Measurements from ENCODE around the gene IER5L. TPM values are rescaled to one million over a fixed set of nuclear protein-coding genes. Genes with fewer than 3 reads are reported as not detected.

The IER5L gene
- total RNA-seq, 4 donors from 2014 or later = 4.3 to 8.2 (median 6.2) TPM

DNA sequence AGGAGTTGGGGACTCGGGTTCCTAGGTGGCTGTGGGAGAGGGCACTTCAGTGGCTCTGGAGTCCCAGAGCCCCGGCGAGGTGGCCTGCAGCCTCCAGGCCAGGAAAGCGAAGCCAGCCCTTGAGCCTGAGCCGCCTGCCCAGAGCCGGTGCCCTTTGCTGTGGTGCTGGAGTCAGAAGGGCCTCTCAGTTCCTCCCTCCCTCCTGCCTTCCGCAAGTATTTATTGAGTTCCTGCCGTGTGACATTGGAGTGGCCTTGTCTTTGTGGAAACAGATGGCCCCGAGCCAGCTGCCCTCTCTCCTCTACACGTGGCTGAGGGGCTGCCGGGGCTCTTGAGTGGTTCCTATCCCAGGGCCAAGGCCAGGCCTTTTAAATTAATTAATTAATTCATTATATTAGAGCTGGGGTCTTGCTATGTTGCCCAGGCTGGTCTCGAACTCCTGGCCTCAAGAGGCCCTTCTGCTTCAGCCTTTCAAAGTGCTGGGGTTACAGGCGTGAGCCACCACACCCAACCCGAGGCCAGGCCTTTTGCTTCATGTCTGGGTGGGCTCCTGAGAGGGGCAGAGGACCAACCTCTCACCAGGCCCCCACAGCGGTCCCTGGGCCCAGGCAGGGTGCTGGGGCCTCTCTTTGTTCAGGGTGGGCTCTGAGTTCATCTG lies 45.6 kb upstream of the IER5L start:
- Histone ChIP-seq H3K4me1 (peaks cover 9% of the 10 kb centered on the region), H3K9me3 (no peaks in the 10 kb centered on the region), H3K27me3 (no peaks in the 10 kb centered on the region), H3K36me3 (no peaks in the 10 kb centered on the region), H3K27ac (no peak overlapping the region), H3K4me3 (no peak overlapping the region)
- DNase-seq (ENCODE audit: low spot score in 2 of 2) = no peak
- 90% methylated on average over 15 of the region's 15 CpGs for WGBS
- TF ChIP-seq EP300 (IDR thresholded peaks at IDR 0.05) (no peak), POLR2A (IDR thresholded peaks at IDR 0.05) (no peak), POLR2AphosphoS5 (IDR thresholded peaks at IDR 0.05) (no peak)
- TF ChIP-seq, protein P1, sequence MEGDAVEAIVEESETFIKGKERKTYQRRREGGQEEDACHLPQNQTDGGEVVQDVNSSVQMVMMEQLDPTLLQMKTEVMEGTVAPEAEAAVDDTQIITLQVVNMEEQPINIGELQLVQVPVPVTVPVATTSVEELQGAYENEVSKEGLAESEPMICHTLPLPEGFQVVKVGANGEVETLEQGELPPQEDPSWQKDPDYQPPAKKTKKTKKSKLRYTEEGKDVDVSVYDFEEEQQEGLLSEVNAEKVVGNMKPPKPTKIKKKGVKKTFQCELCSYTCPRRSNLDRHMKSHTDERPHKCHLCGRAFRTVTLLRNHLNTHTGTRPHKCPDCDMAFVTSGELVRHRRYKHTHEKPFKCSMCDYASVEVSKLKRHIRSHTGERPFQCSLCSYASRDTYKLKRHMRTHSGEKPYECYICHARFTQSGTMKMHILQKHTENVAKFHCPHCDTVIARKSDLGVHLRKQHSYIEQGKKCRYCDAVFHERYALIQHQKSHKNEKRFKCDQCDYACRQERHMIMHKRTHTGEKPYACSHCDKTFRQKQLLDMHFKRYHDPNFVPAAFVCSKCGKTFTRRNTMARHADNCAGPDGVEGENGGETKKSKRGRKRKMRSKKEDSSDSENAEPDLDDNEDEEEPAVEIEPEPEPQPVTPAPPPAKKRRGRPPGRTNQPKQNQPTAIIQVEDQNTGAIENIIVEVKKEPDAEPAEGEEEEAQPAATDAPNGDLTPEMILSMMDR (IDR thresholded peaks at IDR 0.05) = no peak

DNA sequence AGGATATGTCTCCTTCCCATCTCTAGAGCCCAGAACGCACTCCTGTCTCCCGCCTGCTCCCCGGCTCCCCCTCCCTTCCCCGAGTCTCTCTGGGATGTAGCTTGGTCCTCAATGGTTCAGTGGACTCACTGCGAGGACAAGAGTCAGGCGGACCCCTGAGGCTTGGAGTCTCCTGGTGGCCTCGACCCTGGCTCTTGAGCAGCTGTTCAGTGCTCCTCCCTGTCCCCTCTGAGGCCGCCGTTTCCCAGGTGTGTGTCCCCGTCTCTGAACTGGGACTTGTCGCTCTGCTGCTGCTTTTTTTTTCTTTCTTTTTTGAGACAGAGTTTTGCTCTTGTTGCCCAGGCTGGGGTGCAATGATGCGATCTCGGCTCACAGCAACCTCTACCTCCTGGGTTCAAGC lies 44.8 kb upstream of the IER5L start:
- peaks cover 9% of the 10 kb centered on the region for H3K4me1 ChIP-seq
- H3K36me3 ChIP-seq = no peaks in the 10 kb centered on the region
- no peak for DNase-seq (ENCODE audit: low spot score in 2 of 2)
- H3K9me3 ChIP-seq = no peaks in the 10 kb centered on the region
- TF ChIP-seq POLR2AphosphoS5 (IDR thresholded peaks at IDR 0.05) (no peak), EP300 (IDR thresholded peaks at IDR 0.05) (no peak), POLR2A (IDR thresholded peaks at IDR 0.05) (no peak)
- TF ChIP-seq, protein P1 (IDR thresholded peaks at IDR 0.05) = no peak
- 93% methylated on average over 13 of the region's 13 CpGs for WGBS
- no peak overlapping the region for H3K27ac ChIP-seq
- no peaks in the 10 kb centered on the region for H3K27me3 ChIP-seq
- H3K4me3 ChIP-seq = no peak overlapping the region

DNA sequence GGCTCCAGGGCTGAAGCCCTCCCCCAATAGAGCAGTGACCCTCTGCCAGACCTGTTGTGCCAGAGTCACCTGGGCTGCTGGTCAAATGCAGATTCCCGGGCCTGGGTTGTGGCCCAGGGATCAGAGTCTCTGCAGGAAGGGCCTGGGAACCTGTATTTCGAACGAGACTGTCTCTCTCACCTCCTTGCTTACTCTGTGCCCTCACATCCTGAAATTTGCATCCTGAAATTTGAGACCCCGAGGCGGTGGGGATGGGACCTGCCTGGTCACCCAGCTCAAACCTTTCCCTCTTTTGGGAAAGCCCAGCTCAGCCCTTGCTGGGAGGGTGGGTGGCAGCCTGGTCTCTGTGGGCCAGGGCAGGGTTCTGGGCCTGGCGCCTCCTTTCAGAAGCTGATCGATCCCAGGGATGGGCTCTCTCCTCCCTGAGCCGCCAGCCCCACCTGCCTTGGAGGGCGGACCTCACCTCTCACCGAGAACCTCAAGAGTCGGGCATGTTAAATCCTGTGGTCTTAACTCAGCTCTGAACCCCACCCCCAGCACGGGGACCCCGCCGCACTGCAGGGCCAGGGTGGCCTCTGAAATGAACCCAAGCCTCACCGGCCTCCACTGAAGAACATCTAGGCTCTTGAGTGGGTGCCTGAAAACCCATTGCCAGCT lies 44.0 kb upstream of the IER5L start:
- Histone ChIP-seq H3K27ac (no peak overlapping the region), H3K4me3 (no peak overlapping the region), H3K9me3 (no peaks in the 10 kb centered on the region), H3K36me3 (no peaks in the 10 kb centered on the region), H3K27me3 (no peaks in the 10 kb centered on the region), H3K4me1 (peaks cover 9% of the 10 kb centered on the region)
- TF ChIP-seq POLR2A (IDR thresholded peaks at IDR 0.05) (no peak), EP300 (IDR thresholded peaks at IDR 0.05) (no peak)
- TF ChIP-seq, protein P1 (IDR thresholded peaks at IDR 0.05) = no peak
- WGBS = 80% methylated on average over 1 of the region's 15 CpGs
- no peak for DNase-seq (ENCODE audit: low spot score in 2 of 2)

DNA sequence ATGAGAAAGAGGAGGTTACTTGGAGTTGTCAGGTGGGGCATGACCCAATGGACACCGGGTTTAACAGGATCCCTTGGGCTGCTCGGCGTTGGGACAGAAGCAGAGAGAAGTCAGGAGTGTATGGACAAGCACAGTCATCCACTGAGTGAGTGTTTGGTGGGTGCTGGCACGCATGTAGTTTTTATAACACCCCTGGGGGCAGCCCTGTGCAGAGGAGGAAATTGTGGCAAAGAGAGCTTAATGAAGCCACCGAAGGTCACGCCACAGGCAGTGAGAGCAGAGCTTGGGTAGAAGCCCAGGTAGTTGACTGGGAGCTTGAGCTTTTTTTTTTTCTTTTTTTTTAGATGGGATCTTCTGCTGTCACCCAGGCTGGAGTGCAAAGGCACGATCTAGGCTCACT lies 43.2 kb upstream of the IER5L start:
- no peak for TF ChIP-seq EP300 (IDR thresholded peaks at IDR 0.05)
- TF ChIP-seq, protein P1 (IDR thresholded peaks at IDR 0.05) = no peak
- no peak for TF ChIP-seq POLR2A (IDR thresholded peaks at IDR 0.05)
- TF ChIP-seq POLR2AphosphoS5 (IDR thresholded peaks at IDR 0.05) = no peak
- Histone ChIP-seq H3K27ac (no peak overlapping the region), H3K4me3 (no peak overlapping the region), H3K36me3 (no peaks in the 10 kb centered on the region), H3K27me3 (no peaks in the 10 kb centered on the region), H3K4me1 (peaks cover 9% of the 10 kb centered on the region), H3K9me3 (no peaks in the 10 kb centered on the region)
- 85% methylated on average over 7 of the region's 7 CpGs for WGBS
- DNase-seq (ENCODE audit: low spot score in 2 of 2) = no peak

DNA sequence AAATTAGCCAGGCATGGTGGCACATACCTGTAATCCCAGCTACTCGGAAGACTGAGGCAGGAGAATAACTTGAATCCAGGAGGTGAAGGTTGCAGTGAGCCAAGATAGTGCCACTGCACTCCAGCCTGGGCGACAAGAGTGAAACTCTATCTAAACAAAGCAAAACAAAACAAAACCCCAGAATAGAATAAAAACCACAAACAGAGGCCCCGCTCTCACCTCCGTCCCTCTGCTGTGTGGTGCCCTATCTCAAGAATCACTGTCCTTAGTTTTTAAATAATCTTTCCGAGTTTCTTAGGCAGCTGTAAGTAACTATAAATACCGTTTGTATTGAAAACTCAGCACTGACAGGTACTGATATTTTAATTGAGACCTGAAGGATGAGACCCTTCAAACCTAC lies 42.7 kb upstream of the IER5L start:
- peaks cover 6% of the 10 kb centered on the region for H3K4me1 ChIP-seq
- H3K27me3 ChIP-seq = no peaks in the 10 kb centered on the region
- DNase-seq (ENCODE audit: low spot score in 2 of 2) = no peak
- H3K36me3 ChIP-seq = no peaks in the 10 kb centered on the region
- TF ChIP-seq, protein P1 (IDR thresholded peaks at IDR 0.05) = no peak
- no peak for TF ChIP-seq EP300 (IDR thresholded peaks at IDR 0.05)
- TF ChIP-seq POLR2A (IDR thresholded peaks at IDR 0.05) = no peak
- no peak for TF ChIP-seq POLR2AphosphoS5 (IDR thresholded peaks at IDR 0.05)
- H3K9me3 ChIP-seq = no peaks in the 10 kb centered on the region
- 86% methylated on average over 6 of the region's 6 CpGs for WGBS
- H3K27ac ChIP-seq = no peak overlapping the region
- H3K4me3 ChIP-seq = no peak overlapping the region
